Ishikawa (cell line): ENCODE data around the gene ANKS6.

Experiments
- CEBPB ChIP-seq: IDR thresholded peaks from 2 replicates; pipeline ENCODE4 v1.6.1; 2012
- CREB1 ChIP-seq: IDR thresholded peaks from 2 replicates; pipeline ENCODE4 v1.6.1; 2012; ENCODE audit warnings: low read depth
- EGR1 ChIP-seq: IDR thresholded peaks from 2 replicates; pipeline ENCODE4 v1.6.1; 2012
- EP300 ChIP-seq: IDR thresholded peaks from 2 replicates; pipeline ENCODE4 v1.6.1; 2012; ENCODE audit warnings: borderline replicate concordance
- NFIC ChIP-seq: IDR thresholded peaks from 2 replicates; pipeline ENCODE4 v1.6.1; 2012
- RAD21 ChIP-seq: IDR thresholded peaks from 2 replicates; pipeline ENCODE4 v1.6.1; 2012; ENCODE audit warnings: low read depth
- TAF1 ChIP-seq: IDR thresholded peaks from 2 replicates; pipeline ENCODE4 v1.6.1; 2012; ENCODE audit warnings: low read depth, mild to moderate bottlenecking
- TCF12 ChIP-seq: IDR thresholded peaks from 2 replicates; pipeline ENCODE4 v1.6.1; 2012; ENCODE audit warnings: low read depth
- YY1 ChIP-seq: IDR thresholded peaks from 2 replicates; pipeline ENCODE4 v1.6.1; 2012; ENCODE audit warnings: low read depth
- TF ChIP-seq, protein P1 (sequence below): IDR thresholded peaks from 2 replicates; pipeline ENCODE4 v1.6.1; 2012
- TF ChIP-seq, protein P2 (sequence below): IDR thresholded peaks from 2 replicates; pipeline ENCODE4 v1.6.1; 2012; ENCODE audit warnings: low read depth, mild to moderate bottlenecking

DNA sequence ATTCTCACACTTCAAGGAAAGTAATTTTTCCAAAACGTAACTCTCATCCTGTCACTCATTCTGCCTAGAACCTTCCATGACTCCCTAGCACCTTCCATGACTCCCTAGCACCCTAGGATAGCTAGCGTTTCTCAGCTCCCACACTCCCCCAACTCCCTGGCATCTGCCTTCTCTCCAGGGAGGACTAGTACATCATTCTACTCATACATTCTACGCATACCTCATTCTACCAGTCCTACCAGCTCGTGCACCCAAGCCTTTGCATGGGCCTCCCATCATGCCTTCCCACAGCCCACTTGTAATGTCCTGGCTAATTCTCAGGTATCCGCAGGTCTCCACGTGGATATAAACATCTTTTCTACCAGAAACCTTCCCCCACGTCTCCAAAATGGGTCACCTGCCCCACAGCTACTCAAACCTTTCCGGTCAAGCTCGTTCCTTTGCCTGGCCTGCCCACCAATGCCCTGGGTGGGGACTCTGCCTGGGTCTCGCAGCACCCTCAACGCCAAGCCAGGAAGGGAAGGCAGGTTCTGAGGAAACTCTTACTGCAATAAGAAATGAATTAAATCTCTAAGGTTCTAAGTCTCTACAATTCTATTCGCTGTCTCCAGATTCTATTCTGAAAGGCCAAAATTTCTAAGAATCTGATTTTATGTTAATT is 930 bp downstream of the ANKS6 start:
- no peak for TF ChIP-seq TCF12
- TF ChIP-seq EP300: no peak
- TF ChIP-seq, protein P1, sequence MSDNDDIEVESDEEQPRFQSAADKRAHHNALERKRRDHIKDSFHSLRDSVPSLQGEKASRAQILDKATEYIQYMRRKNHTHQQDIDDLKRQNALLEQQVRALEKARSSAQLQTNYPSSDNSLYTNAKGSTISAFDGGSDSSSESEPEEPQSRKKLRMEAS: no peak
- TF ChIP-seq NFIC: no peak
- no peak for TF ChIP-seq CREB1
- no peak for TF ChIP-seq YY1
- no peak for TF ChIP-seq RAD21
- TF ChIP-seq, protein P2, sequence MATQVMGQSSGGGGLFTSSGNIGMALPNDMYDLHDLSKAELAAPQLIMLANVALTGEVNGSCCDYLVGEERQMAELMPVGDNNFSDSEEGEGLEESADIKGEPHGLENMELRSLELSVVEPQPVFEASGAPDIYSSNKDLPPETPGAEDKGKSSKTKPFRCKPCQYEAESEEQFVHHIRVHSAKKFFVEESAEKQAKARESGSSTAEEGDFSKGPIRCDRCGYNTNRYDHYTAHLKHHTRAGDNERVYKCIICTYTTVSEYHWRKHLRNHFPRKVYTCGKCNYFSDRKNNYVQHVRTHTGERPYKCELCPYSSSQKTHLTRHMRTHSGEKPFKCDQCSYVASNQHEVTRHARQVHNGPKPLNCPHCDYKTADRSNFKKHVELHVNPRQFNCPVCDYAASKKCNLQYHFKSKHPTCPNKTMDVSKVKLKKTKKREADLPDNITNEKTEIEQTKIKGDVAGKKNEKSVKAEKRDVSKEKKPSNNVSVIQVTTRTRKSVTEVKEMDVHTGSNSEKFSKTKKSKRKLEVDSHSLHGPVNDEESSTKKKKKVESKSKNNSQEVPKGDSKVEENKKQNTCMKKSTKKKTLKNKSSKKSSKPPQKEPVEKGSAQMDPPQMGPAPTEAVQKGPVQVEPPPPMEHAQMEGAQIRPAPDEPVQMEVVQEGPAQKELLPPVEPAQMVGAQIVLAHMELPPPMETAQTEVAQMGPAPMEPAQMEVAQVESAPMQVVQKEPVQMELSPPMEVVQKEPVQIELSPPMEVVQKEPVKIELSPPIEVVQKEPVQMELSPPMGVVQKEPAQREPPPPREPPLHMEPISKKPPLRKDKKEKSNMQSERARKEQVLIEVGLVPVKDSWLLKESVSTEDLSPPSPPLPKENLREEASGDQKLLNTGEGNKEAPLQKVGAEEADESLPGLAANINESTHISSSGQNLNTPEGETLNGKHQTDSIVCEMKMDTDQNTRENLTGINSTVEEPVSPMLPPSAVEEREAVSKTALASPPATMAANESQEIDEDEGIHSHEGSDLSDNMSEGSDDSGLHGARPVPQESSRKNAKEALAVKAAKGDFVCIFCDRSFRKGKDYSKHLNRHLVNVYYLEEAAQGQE: no peak
- TF ChIP-seq TAF1: no peak
- TF ChIP-seq EGR1: no peak
- TF ChIP-seq CEBPB: no peak
